SK-N-SH (cell line): Measurements from ENCODE around the gene ACD. TPM values are rescaled to one million over a fixed set of nuclear protein-coding genes. Genes with fewer than 3 reads are reported as not detected.

Experiments used
- CTCF ChIA-PET: fragments of 300-600, 350-600 bp; formaldehyde crosslinking; extraction: SDS; loops from one replicate; lab custom pipeline; 2021; lab: Yijun Ruan, JAX
- POLR2A ChIA-PET: fragments of 350-600 bp; sonication (Branson Sonifier 250); formaldehyde crosslinking; extraction: SDS; loops from one replicate; lab custom pipeline; 2020; ENCODE audit warnings: antibody characterized with exemption, inconsistent platforms; lab: Yijun Ruan, JAX
- DNase-seq: peaks from one replicate; pipeline ENCODE4 v3.0.0; 2012
- H2AFZ ChIP-seq: fragments of 200-600 bp; sonication (generic); 2 replicates; pipeline ENCODE4 v1.8.1; 2016; ENCODE audit warnings: antibody characterized with exemption, mild to moderate bottlenecking, low read depth
- H3F3A ChIP-seq: fragments of 200-600 bp; sonication (generic); replicated peaks from 2 replicates; pipeline ENCODE3; 2016; ENCODE audit warnings: antibody characterized with exemption, mild to moderate bottlenecking; ENCODE audit not compliant: insufficient read depth
- H3K27ac ChIP-seq, 2 experiments: fragments of 200-500 bp in 1 of 2; fragments of 200-600 bp in 1 of 2; sonication (Bioruptor generic) in 1 of 2; sonication (generic), shearing (Covaris generic) in 1 of 2; 2 replicates each; pipeline versions ENCODE4 v1.5.1 to v1.6.1; 2014 to 2016; ENCODE audit warnings: low read depth in 2 of 2, inconsistent platforms in 1 of 2, low read length in 1 of 2, mild to moderate bottlenecking in 1 of 2, mixed read lengths in 1 of 2
- H3K27me3 ChIP-seq: fragments of 200-600 bp; sonication (generic), shearing (Covaris generic); 2 replicates; pipeline ENCODE4 v1.6.1; 2016; ENCODE audit warnings: mixed run types; ENCODE audit not compliant: insufficient read depth
- H3K36me3 ChIP-seq, 2 experiments: fragments of 200-500 bp in 1 of 2; fragments of 200-600 bp in 1 of 2; sonication (Bioruptor generic) in 1 of 2; sonication (generic) in 1 of 2; replicated peaks in 1 of 2; 2 replicates each; pipeline versions ENCODE3 to v1.5.1; 2014 to 2016; ENCODE audit warnings: low read length in 1 of 2, mild to moderate bottlenecking in 1 of 2; ENCODE audit not compliant: insufficient read depth in 2 of 2, control insufficient read depth in 1 of 2
- H3K4me1 ChIP-seq, 2 experiments: fragments of 200-500 bp in 1 of 2; fragments of 200-600 bp in 1 of 2; sonication (Bioruptor generic) in 1 of 2; sonication (generic), shearing (Covaris generic) in 1 of 2; 2 replicates each; pipeline versions ENCODE4 v1.5.1 to v1.6.1; 2014 to 2016; ENCODE audit warnings: low read depth in 1 of 2, low read length in 1 of 2, mixed run types in 1 of 2; ENCODE audit not compliant: insufficient read depth in 2 of 2, control insufficient read depth in 1 of 2
- H3K4me2 ChIP-seq: fragments of 200-600 bp; sonication (generic), shearing (Covaris generic); 2 replicates; pipeline ENCODE4 v1.6.1; 2017; ENCODE audit warnings: mixed run types
- H3K4me3 ChIP-seq, 2 experiments: fragments of 200-500 bp in 1 of 2; fragments of 200-600 bp in 1 of 2; sonication (Bioruptor generic) in 1 of 2; sonication (generic), shearing (Covaris generic) in 1 of 2; 2 replicates each; pipeline versions ENCODE4 v1.5.1 to v1.8.1; 2014 to 2016; ENCODE audit warnings: low read depth in 2 of 2, inconsistent platforms in 1 of 2, low read length in 1 of 2, mild to moderate bottlenecking in 1 of 2, mixed read lengths in 1 of 2, moderate library complexity in 1 of 2
- H3K79me2 ChIP-seq: fragments of 200-600 bp; sonication (generic); 2 replicates; pipeline ENCODE4 v1.8.1; 2017; ENCODE audit warnings: mild to moderate bottlenecking; ENCODE audit not compliant: insufficient read depth
- H3K9ac ChIP-seq: fragments of 200-600 bp; sonication (generic); 2 replicates; pipeline ENCODE4 v1.6.1; 2017; ENCODE audit warnings: mixed run types
- H3K9me2 ChIP-seq: fragments of 200-600 bp; sonication (generic); 2 replicates; pipeline ENCODE4 v1.6.1; 2017; ENCODE audit warnings: mixed run types
- H3K9me3 ChIP-seq: fragments of 200-600 bp; sonication (generic); 2 replicates; pipeline ENCODE4 v1.6.1; 2017; ENCODE audit warnings: mixed run types, mild to moderate bottlenecking, moderate library complexity
- H4K20me1 ChIP-seq: fragments of 200-600 bp; sonication (generic); 2 replicates; pipeline ENCODE4 v1.6.1; 2017; ENCODE audit warnings: mild to moderate bottlenecking, mixed run types; ENCODE audit not compliant: insufficient read depth
- CHD2 ChIP-seq: fragments of 150-350 bp; IDR thresholded peaks from 2 replicates; pipeline ENCODE4 v1.6.1; 2018; ENCODE audit warnings: low read length; ENCODE audit not compliant: partially characterized antibody
- FOSL2 ChIP-seq: IDR thresholded peaks from 2 replicates; pipeline ENCODE4 v1.4.0; 2012; ENCODE audit warnings: low read depth, mild to moderate bottlenecking, moderate library complexity, borderline replicate concordance
- FOXM1 ChIP-seq: IDR thresholded peaks from 2 replicates; pipeline ENCODE4 v1.4.0; 2012; ENCODE audit warnings: low read depth, mild to moderate bottlenecking
- GATA2 ChIP-seq: sonication (generic); formaldehyde crosslinking; IDR thresholded peaks from 2 replicates; pipeline ENCODE4 v1.5.0; 2020; ENCODE audit warnings: mild to moderate bottlenecking, missing genetic modification reagents
- JUND ChIP-seq: IDR thresholded peaks from 2 replicates; pipeline ENCODE4 v1.4.0; 2012
- MXI1 ChIP-seq: IDR thresholded peaks from 2 replicates; pipeline ENCODE4 v1.6.1; 2012; ENCODE audit warnings: mild to moderate bottlenecking, low read depth, low read length, improper control_type of control experiment
- NFIC ChIP-seq: IDR thresholded peaks from 2 replicates; pipeline ENCODE4 v1.4.0; 2012; ENCODE audit warnings: borderline replicate concordance
- NRF1 ChIP-seq: IDR thresholded peaks from 2 replicates; pipeline ENCODE4 v1.6.1; 2012; ENCODE audit warnings: low read depth, mild to moderate bottlenecking, low read length
- RAD21 ChIP-seq: IDR thresholded peaks from 2 replicates; pipeline ENCODE4 v1.6.1; 2012; ENCODE audit warnings: mild to moderate bottlenecking, low read length
- TEAD4 ChIP-seq: IDR thresholded peaks from 2 replicates; pipeline ENCODE4 v1.4.0; 2012; ENCODE audit warnings: mild to moderate bottlenecking, borderline replicate concordance; ENCODE audit not compliant: insufficient read depth
- WGBS: methylation state at CpG from one replicate; pipeline ENCODE4 v1.1.6; 2017; ENCODE audit warnings: low lambda C conversion rate; 5-methylcytosine and 5-hydroxymethylcytosine counted together
- polyA plus RNA-seq, 3 experiments: library from polyadenylated mRNA; depleted of rRNA; stranded (reverse); fragments of >200 nt; gene quantifications; 2 replicates each; pipeline ENCODE4 v1.2.3, GENCODE V29; 2012
- TF ChIP-seq, protein P1 (sequence below): fragments of 150-350 bp; IDR thresholded peaks from 2 replicates; pipeline ENCODE4 v1.6.1; 2016; ENCODE audit warnings: mild to moderate bottlenecking, low read depth, low read length
- TF ChIP-seq, protein P2 (sequence below): IDR thresholded peaks from 2 replicates; pipeline ENCODE4 v1.4.0; 2012; ENCODE audit warnings: low read depth, borderline replicate concordance
- TF ChIP-seq, protein P3 (sequence below): IDR thresholded peaks from 2 replicates; pipeline ENCODE4; 2012
- TF ChIP-seq, protein P4 (sequence below): IDR thresholded peaks from 2 replicates; pipeline ENCODE4 v1.6.1; 2012; ENCODE audit warnings: mild to moderate bottlenecking, low read depth, low read length, moderate library complexity
- TF ChIP-seq, protein P5 (sequence below): fragments of 200-600 bp; sonication (generic); IDR thresholded peaks from 2 replicates; pipeline ENCODE4 v1.6.1; 2017; ENCODE audit warnings: antibody characterized with exemption, mild to moderate bottlenecking, moderate library complexity
- TF ChIP-seq, protein P6 (sequence below): fragments of 150-350 bp; IDR thresholded peaks from 2 replicates; pipeline ENCODE4 v1.6.1; 2017; ENCODE audit warnings: antibody characterized with exemption, low read length, low read depth, borderline replicate concordance

Gene ACD
- polyA plus RNA-seq, 1 of the 3 experiments (the other 2 are of a cell fraction) = 37.8 TPM

DNA sequence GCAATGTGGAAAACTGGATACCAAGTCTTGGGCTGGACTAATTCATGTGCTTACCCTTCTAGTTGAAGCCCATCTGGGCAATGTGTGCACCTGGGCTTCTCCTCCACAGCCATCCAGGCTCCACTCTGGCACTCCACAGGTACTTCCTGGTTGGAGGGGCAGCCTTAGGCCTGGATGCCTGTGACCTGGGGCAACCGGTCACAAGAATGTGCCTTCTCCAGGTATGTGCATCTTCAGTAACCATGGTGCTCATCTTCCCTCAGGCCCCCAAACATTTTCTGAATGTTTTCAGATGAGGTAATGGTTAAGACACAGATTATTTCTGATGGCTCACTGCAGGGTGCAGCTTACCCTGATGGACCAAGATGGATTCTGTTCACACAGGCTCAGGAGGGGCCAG lies 17.7 kb upstream of the ACD start:
- Histone ChIP-seq H3K4me1 (peaks cover 15 to 22% of the 10 kb centered on the region in 2 experiments; a peak in 2 of 4 replicates), H3K27ac (no peak overlapping the region), H3K9me3 (no peaks in the 10 kb centered on the region), H3K36me3 (peaks cover 5 to 13% of the 10 kb centered on the region in 2 experiments), H3K9me2 (no peaks in the 10 kb centered on the region)
- CTCF ChIA-PET = interaction anchor here (2.2 kb wide), 1 partner anchor 139 kb away, joined by 11 read pairs; no protein-coding TSS in a partner anchor
- no peak for TF ChIP-seq RAD21
- TF ChIP-seq FOXM1 = no peak
- no peak for TF ChIP-seq FOSL2
- TF ChIP-seq GATA2 (CRISPR knock-in tag) = no peak
- no peak for TF ChIP-seq TEAD4
- TF ChIP-seq, protein P1, sequence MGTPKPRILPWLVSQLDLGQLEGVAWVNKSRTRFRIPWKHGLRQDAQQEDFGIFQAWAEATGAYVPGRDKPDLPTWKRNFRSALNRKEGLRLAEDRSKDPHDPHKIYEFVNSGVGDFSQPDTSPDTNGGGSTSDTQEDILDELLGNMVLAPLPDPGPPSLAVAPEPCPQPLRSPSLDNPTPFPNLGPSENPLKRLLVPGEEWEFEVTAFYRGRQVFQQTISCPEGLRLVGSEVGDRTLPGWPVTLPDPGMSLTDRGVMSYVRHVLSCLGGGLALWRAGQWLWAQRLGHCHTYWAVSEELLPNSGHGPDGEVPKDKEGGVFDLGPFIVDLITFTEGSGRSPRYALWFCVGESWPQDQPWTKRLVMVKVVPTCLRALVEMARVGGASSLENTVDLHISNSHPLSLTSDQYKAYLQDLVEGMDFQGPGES = no peak
- no peak for TF ChIP-seq NRF1
- TF ChIP-seq, protein P2, sequence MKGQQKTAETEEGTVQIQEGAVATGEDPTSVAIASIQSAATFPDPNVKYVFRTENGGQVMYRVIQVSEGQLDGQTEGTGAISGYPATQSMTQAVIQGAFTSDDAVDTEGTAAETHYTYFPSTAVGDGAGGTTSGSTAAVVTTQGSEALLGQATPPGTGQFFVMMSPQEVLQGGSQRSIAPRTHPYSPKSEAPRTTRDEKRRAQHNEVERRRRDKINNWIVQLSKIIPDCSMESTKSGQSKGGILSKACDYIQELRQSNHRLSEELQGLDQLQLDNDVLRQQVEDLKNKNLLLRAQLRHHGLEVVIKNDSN = no peak
- no peak for TF ChIP-seq CHD2
- TF ChIP-seq MXI1 = no peak
- TF ChIP-seq, all 33 proteins: peak for 0
- 100% methylated on average over 1 of the region's 1 CpG for WGBS
- Histone ChIP-seq H3K4me2 (no peak overlapping the region), H3K4me3 (no peak overlapping the region), H3F3A (no peaks in the 10 kb centered on the region), H3K27me3 (no peaks in the 10 kb centered on the region), H3K9ac (no peak overlapping the region), H4K20me1 (no peaks in the 10 kb centered on the region), H3K79me2 (no peaks in the 10 kb centered on the region), H2AFZ (no peak overlapping the region)
- POLR2A ChIA-PET = no interaction called here
- no peak for DNase-seq

DNA sequence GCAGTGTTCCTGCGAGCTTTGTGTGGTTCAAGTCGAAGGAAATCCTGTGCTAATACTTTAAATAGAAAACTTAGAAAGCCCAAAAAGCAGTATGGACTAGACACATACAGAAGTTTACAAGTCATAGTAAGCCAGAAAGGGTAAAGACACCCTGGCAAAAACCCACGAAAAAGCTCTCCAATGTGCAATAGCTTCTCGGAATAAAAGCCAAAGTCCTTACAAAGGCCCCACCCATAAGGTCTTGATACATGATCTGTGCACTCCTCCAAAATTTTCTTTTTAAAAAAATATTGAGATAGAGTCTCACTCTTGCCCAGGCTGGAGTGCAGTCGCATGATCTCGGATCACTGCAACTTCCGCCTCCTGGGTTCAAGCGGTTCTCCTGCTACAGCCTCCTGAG lies 16.9 kb upstream of the ACD start:
- WGBS = 96% methylated on average over 8 of the region's 8 CpGs
- Histone ChIP-seq H3K36me3 (peaks cover 5 to 10% of the 10 kb centered on the region in 2 experiments), H3K27me3 (no peaks in the 10 kb centered on the region), H3K4me3 (no peak overlapping the region), H3K79me2 (no peaks in the 10 kb centered on the region), H3K4me2 (no peak overlapping the region), H3K9ac (no peak overlapping the region), H3F3A (no peaks in the 10 kb centered on the region), H3K27ac (no peak overlapping the region), H3K9me2 (no peaks in the 10 kb centered on the region), H3K4me1 (peaks cover 15 to 26% of the 10 kb centered on the region in 2 experiments; a peak in 2 of 4 replicates), H2AFZ (no peak overlapping the region), H3K9me3 (no peaks in the 10 kb centered on the region), H4K20me1 (no peaks in the 10 kb centered on the region)
- no peak for DNase-seq
- CTCF ChIA-PET = interaction anchor here (1.0 to 1.3 kb wide), 3 partner anchors 9 to 156 kb away, joined by 3 to 6 read pairs (median 3); no protein-coding TSS in a partner anchor
- POLR2A ChIA-PET = no interaction called here
- TF ChIP-seq, protein P3, sequence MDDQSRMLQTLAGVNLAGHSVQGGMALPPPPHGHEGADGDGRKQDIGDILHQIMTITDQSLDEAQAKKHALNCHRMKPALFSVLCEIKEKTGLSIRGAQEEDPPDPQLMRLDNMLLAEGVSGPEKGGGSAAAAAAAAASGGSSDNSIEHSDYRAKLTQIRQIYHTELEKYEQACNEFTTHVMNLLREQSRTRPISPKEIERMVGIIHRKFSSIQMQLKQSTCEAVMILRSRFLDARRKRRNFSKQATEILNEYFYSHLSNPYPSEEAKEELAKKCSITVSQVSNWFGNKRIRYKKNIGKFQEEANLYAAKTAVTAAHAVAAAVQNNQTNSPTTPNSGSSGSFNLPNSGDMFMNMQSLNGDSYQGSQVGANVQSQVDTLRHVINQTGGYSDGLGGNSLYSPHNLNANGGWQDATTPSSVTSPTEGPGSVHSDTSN = no peak
- TF ChIP-seq NFIC (no peak), GATA2 (CRISPR knock-in tag) (no peak), JUND (no peak), FOXM1 (no peak), CHD2 (no peak)
- TF ChIP-seq, protein P4, sequence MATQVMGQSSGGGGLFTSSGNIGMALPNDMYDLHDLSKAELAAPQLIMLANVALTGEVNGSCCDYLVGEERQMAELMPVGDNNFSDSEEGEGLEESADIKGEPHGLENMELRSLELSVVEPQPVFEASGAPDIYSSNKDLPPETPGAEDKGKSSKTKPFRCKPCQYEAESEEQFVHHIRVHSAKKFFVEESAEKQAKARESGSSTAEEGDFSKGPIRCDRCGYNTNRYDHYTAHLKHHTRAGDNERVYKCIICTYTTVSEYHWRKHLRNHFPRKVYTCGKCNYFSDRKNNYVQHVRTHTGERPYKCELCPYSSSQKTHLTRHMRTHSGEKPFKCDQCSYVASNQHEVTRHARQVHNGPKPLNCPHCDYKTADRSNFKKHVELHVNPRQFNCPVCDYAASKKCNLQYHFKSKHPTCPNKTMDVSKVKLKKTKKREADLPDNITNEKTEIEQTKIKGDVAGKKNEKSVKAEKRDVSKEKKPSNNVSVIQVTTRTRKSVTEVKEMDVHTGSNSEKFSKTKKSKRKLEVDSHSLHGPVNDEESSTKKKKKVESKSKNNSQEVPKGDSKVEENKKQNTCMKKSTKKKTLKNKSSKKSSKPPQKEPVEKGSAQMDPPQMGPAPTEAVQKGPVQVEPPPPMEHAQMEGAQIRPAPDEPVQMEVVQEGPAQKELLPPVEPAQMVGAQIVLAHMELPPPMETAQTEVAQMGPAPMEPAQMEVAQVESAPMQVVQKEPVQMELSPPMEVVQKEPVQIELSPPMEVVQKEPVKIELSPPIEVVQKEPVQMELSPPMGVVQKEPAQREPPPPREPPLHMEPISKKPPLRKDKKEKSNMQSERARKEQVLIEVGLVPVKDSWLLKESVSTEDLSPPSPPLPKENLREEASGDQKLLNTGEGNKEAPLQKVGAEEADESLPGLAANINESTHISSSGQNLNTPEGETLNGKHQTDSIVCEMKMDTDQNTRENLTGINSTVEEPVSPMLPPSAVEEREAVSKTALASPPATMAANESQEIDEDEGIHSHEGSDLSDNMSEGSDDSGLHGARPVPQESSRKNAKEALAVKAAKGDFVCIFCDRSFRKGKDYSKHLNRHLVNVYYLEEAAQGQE = no peak
- TF ChIP-seq, protein P1 = no peak
- TF ChIP-seq, protein P5, sequence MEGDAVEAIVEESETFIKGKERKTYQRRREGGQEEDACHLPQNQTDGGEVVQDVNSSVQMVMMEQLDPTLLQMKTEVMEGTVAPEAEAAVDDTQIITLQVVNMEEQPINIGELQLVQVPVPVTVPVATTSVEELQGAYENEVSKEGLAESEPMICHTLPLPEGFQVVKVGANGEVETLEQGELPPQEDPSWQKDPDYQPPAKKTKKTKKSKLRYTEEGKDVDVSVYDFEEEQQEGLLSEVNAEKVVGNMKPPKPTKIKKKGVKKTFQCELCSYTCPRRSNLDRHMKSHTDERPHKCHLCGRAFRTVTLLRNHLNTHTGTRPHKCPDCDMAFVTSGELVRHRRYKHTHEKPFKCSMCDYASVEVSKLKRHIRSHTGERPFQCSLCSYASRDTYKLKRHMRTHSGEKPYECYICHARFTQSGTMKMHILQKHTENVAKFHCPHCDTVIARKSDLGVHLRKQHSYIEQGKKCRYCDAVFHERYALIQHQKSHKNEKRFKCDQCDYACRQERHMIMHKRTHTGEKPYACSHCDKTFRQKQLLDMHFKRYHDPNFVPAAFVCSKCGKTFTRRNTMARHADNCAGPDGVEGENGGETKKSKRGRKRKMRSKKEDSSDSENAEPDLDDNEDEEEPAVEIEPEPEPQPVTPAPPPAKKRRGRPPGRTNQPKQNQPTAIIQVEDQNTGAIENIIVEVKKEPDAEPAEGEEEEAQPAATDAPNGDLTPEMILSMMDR = no peak
- TF ChIP-seq, protein P6, sequence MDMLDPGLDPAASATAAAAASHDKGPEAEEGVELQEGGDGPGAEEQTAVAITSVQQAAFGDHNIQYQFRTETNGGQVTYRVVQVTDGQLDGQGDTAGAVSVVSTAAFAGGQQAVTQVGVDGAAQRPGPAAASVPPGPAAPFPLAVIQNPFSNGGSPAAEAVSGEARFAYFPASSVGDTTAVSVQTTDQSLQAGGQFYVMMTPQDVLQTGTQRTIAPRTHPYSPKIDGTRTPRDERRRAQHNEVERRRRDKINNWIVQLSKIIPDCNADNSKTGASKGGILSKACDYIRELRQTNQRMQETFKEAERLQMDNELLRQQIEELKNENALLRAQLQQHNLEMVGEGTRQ = no peak
